Ishikawa (cell line): ENCODE results near the gene GIGYF1.

Experiments
- CREB1 ChIP-seq: IDR thresholded peaks from 2 replicates; pipeline ENCODE4 v1.6.1; 2012; ENCODE audit warnings: low read depth
- EGR1 ChIP-seq: IDR thresholded peaks from 2 replicates; pipeline ENCODE4 v1.6.1; 2012
- EP300 ChIP-seq: IDR thresholded peaks from 2 replicates; pipeline ENCODE4 v1.6.1; 2012; ENCODE audit warnings: borderline replicate concordance
- FOXM1 ChIP-seq: IDR thresholded peaks from 2 replicates; pipeline ENCODE4 v1.6.1; 2012; ENCODE audit warnings: low read depth, borderline replicate concordance
- MAX ChIP-seq: IDR thresholded peaks from 2 replicates; pipeline ENCODE4 v1.6.1; 2012
- NFIC ChIP-seq: IDR thresholded peaks from 2 replicates; pipeline ENCODE4 v1.6.1; 2012
- REST ChIP-seq: IDR thresholded peaks from 2 replicates; pipeline ENCODE4 v1.6.1; 2012; ENCODE audit warnings: low read depth, mild to moderate bottlenecking
- TAF1 ChIP-seq: IDR thresholded peaks from 2 replicates; pipeline ENCODE4 v1.6.1; 2012; ENCODE audit warnings: low read depth, mild to moderate bottlenecking
- TCF12 ChIP-seq: IDR thresholded peaks from 2 replicates; pipeline ENCODE4 v1.6.1; 2012; ENCODE audit warnings: low read depth
- TEAD4 ChIP-seq: IDR thresholded peaks from 2 replicates; pipeline ENCODE4 v1.6.1; 2012
- USF1 ChIP-seq: IDR thresholded peaks from 2 replicates; pipeline ENCODE4 v1.6.1; 2012
- YY1 ChIP-seq: IDR thresholded peaks from 2 replicates; pipeline ENCODE4 v1.6.1; 2012; ENCODE audit warnings: low read depth

GIGYF1 gene

GRCh38 chr7:100681491-100682227, 12.4 kb downstream of the GIGYF1 start:
- TF ChIP-seq USF1 (no peak), YY1 (no peak), TEAD4 (no peak), TAF1 (no peak), NFIC (no peak)

GRCh38 chr7:100680576-100681271, 13.3 kb downstream of the GIGYF1 start:
- no peak for TF ChIP-seq EGR1

GRCh38 chr7:100679927-100680575, 14.0 kb downstream of the GIGYF1 start:
- no peak for TF ChIP-seq TCF12
- TF ChIP-seq EGR1: no peak
- TF ChIP-seq NFIC: no peak

- no peak for TF ChIP-seq CREB1
- no peak for TF ChIP-seq MAX
- no peak for TF ChIP-seq YY1
- TF ChIP-seq EGR1: no peak
- no peak for TF ChIP-seq REST
- TF ChIP-seq FOXM1: no peak
- TF ChIP-seq TCF12: no peak
- TF ChIP-seq EP300: no peak
Measured at GRCh38 chr7:100679129-100679926, 14.7 kb downstream of the GIGYF1 start.

GRCh38 chr7:100678291-100678984, 15.6 kb downstream of the GIGYF1 start:
- TF ChIP-seq TCF12 (no peak), EP300 (no peak), TAF1 (no peak), USF1 (no peak), MAX (no peak), REST (no peak), YY1 (no peak), EGR1 (no peak), TEAD4 (no peak), CREB1 (no peak), FOXM1 (no peak)
